SK-N-DZ (cell line): ENCODE data around the gene ITGA1.
A peak's percentile ranks its signal among the peaks of the same experiment; 100 is the strongest.
"Not testable (repeated sequence)": the region's sequence is repeated elsewhere in the genome, so short reads cannot be mapped to it uniquely, and the experiment has no call there.

Source experiments
- DNase-seq: peaks from one replicate; pipeline ENCODE4 v3.0.0-alpha.2; 2015; ENCODE audit warnings: low spot score

ITGA1 gene

DNA sequence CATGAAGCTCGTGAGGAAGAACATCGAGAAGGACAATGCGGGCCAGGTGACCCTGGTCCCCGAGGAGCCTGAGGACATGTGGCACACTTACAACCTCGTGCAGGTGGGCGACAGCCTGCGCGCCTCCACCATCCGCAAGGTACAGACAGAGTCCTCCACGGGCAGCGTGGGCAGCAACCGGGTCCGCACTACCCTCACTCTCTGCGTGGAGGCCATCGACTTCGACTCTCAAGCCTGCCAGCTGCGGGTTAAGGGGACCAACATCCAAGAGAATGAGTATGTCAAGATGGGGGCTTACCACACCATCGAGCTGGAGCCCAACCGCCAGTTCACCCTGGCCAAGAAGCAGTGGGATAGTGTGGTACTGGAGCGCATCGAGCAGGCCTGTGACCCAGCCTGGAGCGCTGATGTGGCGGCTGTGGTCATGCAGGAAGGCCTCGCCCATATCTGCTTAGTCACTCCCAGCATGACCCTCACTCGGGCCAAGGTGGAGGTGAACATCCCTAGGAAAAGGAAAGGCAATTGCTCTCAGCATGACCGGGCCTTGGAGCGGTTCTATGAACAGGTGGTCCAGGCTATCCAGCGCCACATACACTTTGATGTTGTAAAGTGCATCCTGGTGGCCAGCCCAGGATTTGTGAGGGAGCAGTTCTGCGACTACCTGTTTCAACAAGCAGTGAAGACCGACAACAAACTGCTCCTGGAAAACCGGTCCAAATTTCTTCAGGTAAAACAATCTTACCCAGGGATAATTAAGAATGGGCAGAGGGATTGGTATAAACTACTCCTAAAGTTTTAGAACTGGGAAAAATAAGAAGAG is 12.9 kb downstream of the ITGA1 start:
- peak; percentile 59 for DNase-seq

GRCh38 chr5:52801329-52801728 is 13.6 kb downstream of the ITGA1 start:
- peak; percentile 21 for DNase-seq

DNA sequence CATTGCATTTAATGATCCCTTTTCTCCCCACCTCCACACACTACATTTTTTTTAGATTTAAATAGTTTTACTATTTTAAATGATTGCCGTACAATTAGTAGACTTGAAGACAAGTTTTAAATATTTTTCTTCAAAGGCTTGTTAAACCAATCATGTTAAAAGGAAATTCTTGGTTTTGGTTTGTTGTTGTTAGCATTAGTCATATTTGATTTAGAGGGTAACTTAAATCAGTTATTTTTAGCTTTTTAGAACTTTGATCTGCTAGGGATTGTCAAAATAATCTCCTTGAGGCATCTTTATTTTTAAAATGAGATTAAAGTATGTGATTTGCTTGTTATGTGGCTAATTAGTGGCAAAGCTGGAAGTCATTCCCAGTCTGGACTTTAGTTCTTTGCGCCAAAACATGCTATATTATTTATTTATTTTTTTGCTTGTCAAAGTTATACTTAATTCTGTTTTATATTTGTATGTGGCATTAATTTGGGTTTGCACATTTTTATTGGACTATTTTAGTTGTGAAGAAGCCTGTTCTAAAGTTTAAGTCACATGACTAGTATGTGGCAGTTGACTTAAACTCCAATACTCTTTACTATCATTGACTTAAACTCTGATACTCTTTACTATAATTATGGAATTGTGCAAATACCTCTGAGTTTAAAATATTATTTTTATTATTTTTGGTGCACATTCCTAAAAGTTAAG is 14.7 kb downstream of the ITGA1 start:
- no peak for DNase-seq

GRCh38 chr5:52802974-52803336 is 15.2 kb downstream of the ITGA1 start:
- DNase-seq: no peak

- DNase-seq: no peak
Observed at GRCh38 chr5:52804387-52804791, 16.7 kb downstream of the ITGA1 start.

DNA sequence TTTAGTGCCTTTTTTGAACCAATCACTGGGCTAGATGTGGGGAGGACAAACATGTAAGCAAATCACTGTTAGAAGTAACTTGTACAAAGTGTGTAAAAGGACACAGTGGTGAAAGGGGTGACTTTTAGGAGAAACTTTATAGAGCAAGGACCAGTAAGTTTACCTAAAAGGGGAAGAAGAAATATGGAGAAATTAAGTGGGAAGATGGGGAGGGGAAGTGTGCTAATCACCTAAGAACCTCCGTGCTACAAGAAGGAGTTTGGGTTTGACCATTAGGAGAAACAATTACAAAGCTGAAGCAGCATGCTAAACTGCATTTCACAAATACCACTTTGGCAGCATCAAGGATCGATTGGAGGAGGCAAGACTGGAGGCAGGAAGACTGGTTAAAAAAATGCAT is 17.3 kb downstream of the ITGA1 start:
- DNase-seq: no peak

GRCh38 chr5:52805615-52806014 is 17.9 kb downstream of the ITGA1 start:
- no peak for DNase-seq

GRCh38 chr5:52807037-52807436 is 19.3 kb downstream of the ITGA1 start:
- DNase-seq: no peak

GRCh38 chr5:52807723-52808122 is 20.0 kb downstream of the ITGA1 start:
- no peak for DNase-seq

DNA sequence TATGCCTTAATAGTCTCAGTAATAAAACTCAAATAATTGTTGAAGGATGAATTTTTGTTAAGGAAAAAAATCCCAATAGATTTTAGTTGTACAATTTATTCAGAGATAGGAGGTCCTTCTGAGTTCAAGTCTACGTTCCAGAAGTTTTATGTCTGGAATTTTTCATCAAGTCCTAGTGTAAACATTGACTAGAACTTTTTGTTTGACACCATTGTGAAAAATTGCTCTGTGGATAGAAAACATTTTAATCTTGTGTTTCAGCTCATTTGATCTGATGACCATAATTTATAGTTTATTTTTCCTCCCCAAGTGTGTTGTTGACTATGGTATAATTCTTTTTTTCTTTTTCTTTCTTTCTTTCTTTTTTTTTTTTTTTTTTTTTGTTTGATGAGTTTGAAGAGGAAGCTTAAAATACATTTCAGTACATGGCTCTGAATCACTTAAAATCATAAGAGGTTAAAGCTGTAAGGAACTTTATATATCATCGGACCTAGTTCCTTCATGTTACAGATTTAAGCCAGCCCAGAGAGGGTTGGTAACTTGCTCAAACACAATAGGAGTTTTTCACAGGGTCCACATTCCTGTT is 20.7 kb downstream of the ITGA1 start:
- no peak for DNase-seq

- no peak for DNase-seq
Observed at GRCh38 chr5:52809884-52810283, 22.2 kb downstream of the ITGA1 start.

GRCh38 chr5:52810426-52810825 is 22.7 kb downstream of the ITGA1 start:
- DNase-seq: no peak

- DNase-seq: no peak
Observed at GRCh38 chr5:52811067-52811749, 23.5 kb downstream of the ITGA1 start.

GRCh38 chr5:52814352-52815148 is 26.8 kb downstream of the ITGA1 start:
- DNase-seq: no peak

GRCh38 chr5:52817818-52818217 is 30.1 kb downstream of the ITGA1 start:
- no peak for DNase-seq

DNA sequence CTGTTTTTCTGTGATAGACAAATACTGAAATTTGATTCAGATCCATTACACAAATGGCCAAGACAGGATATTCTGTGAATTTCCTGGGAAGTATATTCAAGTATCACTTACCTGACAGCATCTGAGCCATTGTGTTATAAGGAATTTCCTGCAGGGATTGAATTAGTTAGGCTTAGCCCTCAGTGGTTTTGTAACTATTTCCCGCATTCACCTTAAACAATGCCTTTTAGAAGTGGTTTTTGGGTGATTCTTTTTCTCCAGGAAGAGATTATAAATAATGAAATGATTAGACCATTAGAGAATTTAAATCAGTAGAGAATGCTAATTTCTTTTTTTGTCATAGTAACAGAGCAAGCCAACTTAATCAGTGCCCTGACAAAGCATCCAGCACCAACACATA is 30.6 kb downstream of the ITGA1 start:
- no peak for DNase-seq

DNA sequence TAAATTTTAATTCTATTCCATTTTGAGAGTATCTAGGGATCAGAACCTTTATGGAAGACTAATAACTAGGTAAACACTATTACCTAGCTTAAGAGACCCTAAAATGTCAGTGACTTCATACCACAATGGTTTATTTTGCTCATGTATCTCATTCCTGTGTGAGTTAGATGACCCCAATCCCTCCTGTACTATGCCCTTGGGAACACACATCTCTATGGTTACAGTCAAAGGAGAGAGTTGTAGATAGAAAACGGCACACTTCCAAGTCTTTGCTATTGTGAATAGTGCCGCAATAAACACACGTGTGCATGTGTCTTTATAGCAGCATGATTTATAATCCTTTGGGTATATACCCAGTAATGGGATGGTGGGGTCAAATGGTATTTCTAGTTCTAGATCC is 31.1 kb downstream of the ITGA1 start:
- DNase-seq: not testable (repeated sequence)

GRCh38 chr5:52821901-52822300 is 34.2 kb downstream of the ITGA1 start:
- no peak for DNase-seq

GRCh38 chr5:52822437-52822836 is 34.7 kb downstream of the ITGA1 start:
- no peak for DNase-seq

GRCh38 chr5:52824827-52825226 is 37.1 kb downstream of the ITGA1 start:
- DNase-seq: no peak

- DNase-seq: no peak
Observed at GRCh38 chr5:52825826-52826225, 38.1 kb downstream of the ITGA1 start.
